PFSK-1 (cell line): ENCODE data around the gene PCDH20.

Experiments used
- FOXP2 ChIP-seq: optimal IDR thresholded peaks from 2 replicates; pipeline ENCODE3; 2011; ENCODE audit warnings: borderline replicate concordance, control low read depth, inconsistent platforms; ENCODE audit not compliant: insufficient read depth; ENCODE audit errors: extremely low read length, extremely low read depth
- POLR2AphosphoS5 ChIP-seq: IDR thresholded peaks from 2 replicates; pipeline ENCODE4 v1.6.1; 2012; ENCODE audit warnings: low read depth, mild to moderate bottlenecking, control low read depth, low read length, moderate library complexity
- SIN3A ChIP-seq: IDR thresholded peaks from 2 replicates; pipeline ENCODE4 v1.6.1; 2012; ENCODE audit warnings: mild to moderate bottlenecking, low read length, moderate library complexity, borderline replicate concordance; ENCODE audit not compliant: insufficient read depth
- TAF1 ChIP-seq: IDR thresholded peaks from 2 replicates; pipeline ENCODE4 v1.6.1; 2012; ENCODE audit warnings: low read length, control low read depth, borderline replicate concordance; ENCODE audit not compliant: insufficient read depth
- TF ChIP-seq, protein P1 (sequence below), 2 experiments: IDR thresholded peaks; 2 replicates each; pipeline versions ENCODE4 v1.6.1 to v1.8.0; 2011 to 2012; ENCODE audit warnings: low read depth in 2 of 2, low read length in 2 of 2, control low read depth in 1 of 2, inconsistent platforms in 1 of 2, mild to moderate bottlenecking in 1 of 2, moderate library complexity in 1 of 2; ENCODE audit not compliant: insufficient read depth in 1 of 2

The PCDH20 gene

DNA sequence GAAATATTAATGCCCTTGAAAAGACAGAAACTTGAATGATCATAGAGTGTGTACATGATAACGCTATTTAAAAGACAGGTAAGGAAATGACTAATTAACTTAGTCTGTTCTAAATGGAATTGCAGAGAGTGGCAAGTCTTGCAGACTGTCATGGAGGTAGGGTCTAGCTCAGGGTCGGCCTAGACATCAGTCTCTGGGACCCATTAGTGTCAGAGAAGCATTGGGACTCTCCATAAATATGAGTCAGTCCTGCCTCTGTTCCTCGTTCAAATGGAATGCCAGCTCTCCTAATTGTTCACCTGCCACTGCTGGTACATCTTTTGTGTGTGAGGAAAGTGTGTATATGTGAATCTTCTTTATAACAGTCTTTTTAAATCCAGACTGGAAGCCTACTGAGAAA is 28.0 kb downstream of the PCDH20 start:
- TF ChIP-seq FOXP2 (no peak), POLR2AphosphoS5 (no peak), TAF1 (no peak), SIN3A (no peak)
- TF ChIP-seq, protein P1, sequence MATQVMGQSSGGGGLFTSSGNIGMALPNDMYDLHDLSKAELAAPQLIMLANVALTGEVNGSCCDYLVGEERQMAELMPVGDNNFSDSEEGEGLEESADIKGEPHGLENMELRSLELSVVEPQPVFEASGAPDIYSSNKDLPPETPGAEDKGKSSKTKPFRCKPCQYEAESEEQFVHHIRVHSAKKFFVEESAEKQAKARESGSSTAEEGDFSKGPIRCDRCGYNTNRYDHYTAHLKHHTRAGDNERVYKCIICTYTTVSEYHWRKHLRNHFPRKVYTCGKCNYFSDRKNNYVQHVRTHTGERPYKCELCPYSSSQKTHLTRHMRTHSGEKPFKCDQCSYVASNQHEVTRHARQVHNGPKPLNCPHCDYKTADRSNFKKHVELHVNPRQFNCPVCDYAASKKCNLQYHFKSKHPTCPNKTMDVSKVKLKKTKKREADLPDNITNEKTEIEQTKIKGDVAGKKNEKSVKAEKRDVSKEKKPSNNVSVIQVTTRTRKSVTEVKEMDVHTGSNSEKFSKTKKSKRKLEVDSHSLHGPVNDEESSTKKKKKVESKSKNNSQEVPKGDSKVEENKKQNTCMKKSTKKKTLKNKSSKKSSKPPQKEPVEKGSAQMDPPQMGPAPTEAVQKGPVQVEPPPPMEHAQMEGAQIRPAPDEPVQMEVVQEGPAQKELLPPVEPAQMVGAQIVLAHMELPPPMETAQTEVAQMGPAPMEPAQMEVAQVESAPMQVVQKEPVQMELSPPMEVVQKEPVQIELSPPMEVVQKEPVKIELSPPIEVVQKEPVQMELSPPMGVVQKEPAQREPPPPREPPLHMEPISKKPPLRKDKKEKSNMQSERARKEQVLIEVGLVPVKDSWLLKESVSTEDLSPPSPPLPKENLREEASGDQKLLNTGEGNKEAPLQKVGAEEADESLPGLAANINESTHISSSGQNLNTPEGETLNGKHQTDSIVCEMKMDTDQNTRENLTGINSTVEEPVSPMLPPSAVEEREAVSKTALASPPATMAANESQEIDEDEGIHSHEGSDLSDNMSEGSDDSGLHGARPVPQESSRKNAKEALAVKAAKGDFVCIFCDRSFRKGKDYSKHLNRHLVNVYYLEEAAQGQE (IDR thresholded peaks at IDR 0.05; ENCODE audit: insufficient read depth in 1 of 2, low read depth in 2 of 2, low read length in 2 of 2) = no peak

DNA sequence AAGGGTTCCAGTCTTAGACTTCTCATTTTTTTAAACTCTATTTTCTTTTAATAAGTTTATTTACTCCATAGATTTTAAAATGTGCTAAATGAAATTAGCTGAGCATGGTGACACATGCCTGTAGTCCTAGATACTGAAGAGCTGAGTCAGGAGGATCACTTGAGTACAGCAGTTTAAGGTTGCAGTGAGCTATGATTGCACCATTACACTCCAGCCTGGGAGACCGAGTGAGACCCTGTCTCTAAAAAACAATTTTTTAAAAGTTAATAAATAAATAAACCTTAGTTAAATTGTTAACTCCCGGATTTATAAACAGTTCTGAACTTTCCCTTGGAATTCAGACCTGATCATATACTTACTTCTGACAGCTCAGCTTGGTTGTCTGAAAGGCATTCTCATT is 32.5 kb downstream of the PCDH20 start:
- no peak for TF ChIP-seq TAF1
- TF ChIP-seq SIN3A = no peak

DNA sequence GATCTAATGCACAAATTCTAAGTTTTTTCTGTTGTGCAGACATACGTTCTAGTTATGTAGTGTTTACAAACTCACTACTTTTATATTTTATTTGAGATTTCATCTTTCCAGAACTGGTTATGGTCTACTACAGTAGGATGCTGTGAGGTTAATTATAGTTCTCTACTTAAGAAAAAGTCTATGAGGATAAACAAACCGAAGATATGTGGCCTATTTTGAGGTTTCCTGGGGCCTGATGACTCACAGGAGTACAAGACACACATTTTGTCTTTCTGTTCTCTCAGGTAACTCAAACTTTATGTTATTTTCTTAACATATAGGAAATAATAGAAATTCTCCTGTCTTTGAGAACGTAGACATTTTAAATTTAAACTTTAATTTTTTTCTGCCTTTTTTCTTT is 45.1 kb downstream of the PCDH20 start:
- TF ChIP-seq FOXP2 (no peak), SIN3A (no peak), POLR2AphosphoS5 (no peak), TAF1 (no peak)
- TF ChIP-seq, protein P1 (IDR thresholded peaks at IDR 0.05; ENCODE audit: insufficient read depth in 1 of 2, low read depth in 2 of 2, low read length in 2 of 2) = no peak

DNA sequence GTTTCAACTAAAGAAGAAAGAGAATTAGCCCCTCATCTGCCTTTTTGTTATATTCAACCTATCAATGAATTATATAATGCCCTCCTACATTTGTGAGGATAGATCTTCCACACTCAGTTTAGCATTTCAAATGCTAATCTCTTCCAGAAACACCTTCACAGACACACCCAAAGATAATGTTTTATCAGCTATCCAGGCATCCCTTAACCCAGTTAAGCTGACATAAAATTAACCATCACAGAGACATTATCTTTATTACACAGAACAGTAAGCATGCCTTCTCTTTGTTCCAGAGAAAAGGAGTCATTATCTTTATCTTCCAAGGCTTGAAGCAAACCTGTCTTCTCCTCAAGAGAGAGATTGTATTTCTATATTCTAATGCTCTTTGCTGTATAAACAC is 53.1 kb downstream of the PCDH20 start:
- TF ChIP-seq FOXP2 (no peak), POLR2AphosphoS5 (no peak), TAF1 (no peak), SIN3A (no peak)
- TF ChIP-seq, protein P1 (IDR thresholded peaks at IDR 0.05; ENCODE audit: insufficient read depth in 1 of 2, low read depth in 2 of 2, low read length in 2 of 2) = no peak
